Omental fat pad (tissue), 4 donors: Measurements from ENCODE around the gene KLRD1. TPM values are rescaled to one million over a fixed set of nuclear protein-coding genes. Genes with fewer than 3 reads are reported as not detected.
"Not testable (repeated sequence)": the region's sequence is repeated elsewhere in the genome, so short reads cannot be mapped to it uniquely, and the experiment has no call there.

ENCODE experiments used
- ATAC-seq: fragments of 150-250 bp; one replicate; pipeline ENCODE4 v1.9.1; 2016; ENCODE audit warnings: mild to moderate bottlenecking, moderate library complexity; ENCODE audit not compliant: low FRiP score
- DNase-seq: peaks from one replicate; pipeline ENCODE4 v3.0.0-alpha.2; 2019; ENCODE audit warnings: low spot score
- total RNA-seq, 4 donors: library from RNA; depleted of rRNA; stranded (reverse); fragments of >200 nt; gene quantifications; one replicate each; pipeline ENCODE4 v1.1.0, GENCODE V29; 2016
- TF ChIP-seq, protein P1 (sequence below), 3 donors: fragments of 450-650 bp; IDR thresholded peaks; one replicate each; pipeline ENCODE4 v1.5.1; 2016 to 2017; ENCODE audit warnings: antibody characterized with exemption in 3 of 3, mild to moderate bottlenecking in 3 of 3, moderate library complexity in 2 of 3

The KLRD1 gene
- total RNA-seq, 4 donors from 2014 or later = 2.2 to 4.6 (median 3.1) TPM

DNA sequence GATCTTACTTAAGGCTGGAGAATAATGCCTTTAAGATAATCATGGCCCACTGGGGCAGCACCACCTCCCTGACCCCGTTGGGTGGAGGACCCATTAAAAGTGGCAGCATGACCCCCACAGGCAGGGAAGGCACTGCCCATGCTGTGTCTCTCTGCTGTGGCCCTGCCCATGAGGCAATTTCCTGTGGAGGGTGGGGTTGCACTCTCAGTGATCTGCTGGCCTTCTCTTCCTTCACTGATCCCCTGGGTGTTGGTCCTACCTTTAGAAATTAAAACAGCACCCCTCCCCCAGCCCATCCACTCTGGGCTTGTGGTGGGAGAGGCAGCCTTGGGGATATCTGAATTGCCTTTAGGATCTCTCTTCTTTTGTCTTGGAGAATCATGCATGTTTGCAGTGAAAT, 64.9 kb downstream of the KLRD1 start:
- TF ChIP-seq, protein P1, sequence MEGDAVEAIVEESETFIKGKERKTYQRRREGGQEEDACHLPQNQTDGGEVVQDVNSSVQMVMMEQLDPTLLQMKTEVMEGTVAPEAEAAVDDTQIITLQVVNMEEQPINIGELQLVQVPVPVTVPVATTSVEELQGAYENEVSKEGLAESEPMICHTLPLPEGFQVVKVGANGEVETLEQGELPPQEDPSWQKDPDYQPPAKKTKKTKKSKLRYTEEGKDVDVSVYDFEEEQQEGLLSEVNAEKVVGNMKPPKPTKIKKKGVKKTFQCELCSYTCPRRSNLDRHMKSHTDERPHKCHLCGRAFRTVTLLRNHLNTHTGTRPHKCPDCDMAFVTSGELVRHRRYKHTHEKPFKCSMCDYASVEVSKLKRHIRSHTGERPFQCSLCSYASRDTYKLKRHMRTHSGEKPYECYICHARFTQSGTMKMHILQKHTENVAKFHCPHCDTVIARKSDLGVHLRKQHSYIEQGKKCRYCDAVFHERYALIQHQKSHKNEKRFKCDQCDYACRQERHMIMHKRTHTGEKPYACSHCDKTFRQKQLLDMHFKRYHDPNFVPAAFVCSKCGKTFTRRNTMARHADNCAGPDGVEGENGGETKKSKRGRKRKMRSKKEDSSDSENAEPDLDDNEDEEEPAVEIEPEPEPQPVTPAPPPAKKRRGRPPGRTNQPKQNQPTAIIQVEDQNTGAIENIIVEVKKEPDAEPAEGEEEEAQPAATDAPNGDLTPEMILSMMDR (IDR thresholded peaks at IDR 0.05) = no peak
- ATAC-seq = no peak
- DNase-seq = no peak

DNA sequence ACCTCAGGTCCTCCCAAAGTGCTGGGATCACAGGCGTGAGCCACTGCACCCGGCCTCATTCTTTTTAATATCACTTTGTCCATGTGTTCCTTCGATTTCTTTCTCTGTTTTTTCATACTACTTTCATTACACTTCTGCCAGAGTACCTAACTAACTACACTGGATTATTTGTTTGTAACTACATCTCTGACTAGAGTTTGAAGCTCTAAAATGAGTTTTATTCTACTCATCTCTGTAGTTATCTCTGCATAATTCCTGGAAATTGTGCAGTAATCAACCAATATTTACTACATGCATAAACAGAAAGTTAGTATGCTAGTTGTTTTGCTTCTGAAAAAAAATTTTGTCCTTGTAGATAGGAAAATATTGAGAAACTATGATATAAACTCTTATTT, 67.0 kb downstream of the KLRD1 start:
- ATAC-seq = no peak
- TF ChIP-seq, protein P1 (IDR thresholded peaks at IDR 0.05) = no peak

DNA sequence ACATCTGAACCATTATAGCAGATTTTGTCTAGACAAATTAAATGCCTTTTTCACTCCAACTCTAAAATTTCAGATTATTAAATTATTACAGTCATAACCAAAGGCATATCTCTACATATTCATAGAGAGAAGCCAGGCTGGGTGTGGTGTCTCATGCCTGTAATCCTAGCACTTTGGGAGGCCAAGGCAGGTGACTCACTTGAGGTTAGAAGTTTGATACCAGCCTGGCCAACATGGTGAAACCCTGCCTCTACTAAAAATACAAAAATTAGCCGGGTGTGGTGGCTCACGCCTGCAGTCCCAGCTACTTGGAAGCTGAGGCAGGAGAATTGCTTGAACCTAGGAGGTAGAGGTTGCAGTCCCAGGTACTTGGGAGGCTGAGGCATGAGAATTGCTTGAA, 71.1 kb downstream of the KLRD1 start:
- not testable (repeated sequence) for ATAC-seq, DNase-seq

More for the DNA sequence above, 67.0 kb downstream of the KLRD1 start:
- no peak for DNase-seq

Other genes with a start within 250 kb of the KLRD1 start
- gene CLEC1A, start 208.9 kb upstream of the KLRD1 start, total RNA-seq = 10 to 100 TPM in 1 of 4 donors, 1 to 10 TPM in 3; 2.3 to 16.7 (median 7.1) TPM
- 10 to 100 TPM; 12.6 to 27.6 (median 18.8) TPM for gene CLEC7A, start 177.7 kb upstream of the KLRD1 start, total RNA-seq
- gene OLR1, start 135.7 kb upstream of the KLRD1 start, total RNA-seq = 10 to 100 TPM in 2 of 4 donors, under 1 TPM in 1, not detected in 1; 0.19 to 51.2 (median 35.1) TPM
- gene TMEM52B, start 128.8 kb upstream of the KLRD1 start, total RNA-seq = under 1 TPM in 2 of 4 donors, not detected in 2; 0.09 to 0.84 TPM
- gene GABARAPL1, start 95.0 kb upstream of the KLRD1 start, total RNA-seq = 100 to 1,000 TPM; 165 to 335 (median 268) TPM
- gene KLRK1, start 82.2 kb downstream of the KLRD1 start, total RNA-seq = 1 to 10 TPM; 2.7 to 6.5 (median 4.2) TPM
- gene KLRC4, start 101.9 kb downstream of the KLRD1 start, total RNA-seq = under 1 TPM in 2 of 4 donors, not detected in 2; 0.63 to 0.96 TPM
- 1 to 10 TPM in 1 of 4 donors, not detected in 3; 1.3 TPM for gene KLRC3, start 112.7 kb downstream of the KLRD1 start, total RNA-seq
- gene KLRC2, start 128.1 kb downstream of the KLRD1 start, total RNA-seq = under 1 TPM in 3 of 4 donors, not detected in 1; 0.37 to 0.72 (median 0.69) TPM
- gene KLRC1, start 145.5 kb downstream of the KLRD1 start, total RNA-seq = 1 to 10 TPM in 2 of 4 donors, under 1 TPM in 2; 0.28 to 2.2 (median 1.2) TPM
- gene EIF2S3B, start 198.0 kb downstream of the KLRD1 start, total RNA-seq = not detected